ENCODE measurements around the gene BTG3. TPM values are rescaled to one million over a fixed set of nuclear protein-coding genes. Genes with fewer than 3 reads are reported as not detected.
A peak's percentile ranks its signal among the peaks of the same experiment; 100 is the strongest.

The BTG3 gene
- total and polyA plus RNA-seq, 10 of the 15 experiments (the other 5 are each of a cell fraction or from before 2014, with no cell fraction given), result 15.7 to 74.4 (median 34.8) TPM

DNA sequence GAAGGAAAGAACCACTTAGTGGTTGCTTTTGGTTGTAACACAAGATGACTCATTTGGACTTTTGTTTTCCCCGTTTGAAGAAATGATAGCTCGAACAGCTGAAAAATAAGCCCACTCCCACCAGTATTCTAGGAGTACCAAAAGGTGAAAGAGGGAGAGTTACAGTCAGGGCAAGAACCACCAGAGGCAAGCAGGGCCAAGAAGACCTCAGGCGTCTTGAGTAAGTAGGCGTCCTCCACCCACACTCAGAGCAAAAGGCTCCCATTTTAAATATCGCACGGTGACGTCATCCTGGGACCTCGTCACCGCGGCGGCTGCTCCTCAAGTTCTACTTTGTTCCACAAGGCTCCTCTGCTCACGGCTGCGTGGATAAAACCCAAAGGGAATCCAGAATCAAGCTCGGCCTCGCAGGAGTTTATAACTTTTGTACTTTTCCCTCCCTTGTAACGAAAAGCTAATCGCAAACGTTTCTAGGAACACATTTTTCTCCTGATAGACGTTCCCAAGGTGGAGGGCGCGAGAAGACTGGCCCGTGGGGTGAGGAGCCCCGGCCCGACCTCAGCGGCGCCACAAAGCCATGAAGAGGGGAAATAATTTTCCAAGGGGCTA, 1.2 kb downstream of the BTG3 start (continued):
- TF ChIP-seq ZBTB33 (IDR thresholded peaks at IDR 0.05), result no peak
- TF ChIP-seq IRF4 (IDR thresholded peaks at IDR 0.05; ENCODE audit: low read depth, low read length), result 0 out of 2 replicates have a peak, but pooled peaks have one; percentile 20
- TF ChIP-seq TAF1 (IDR thresholded peaks at IDR 0.05; ENCODE audit: borderline replicate concordance, low read depth, low read length), result 0 out of 2 replicates have a peak, but pooled peaks have one; percentile 15
- TF ChIP-seq EED (IDR thresholded peaks at IDR 0.05; ENCODE audit: low read depth), result peak; percentile 29; the same call in 1 of the 2 replicates
- no peak for TF ChIP-seq SIN3A (IDR thresholded peaks at IDR 0.05; ENCODE audit: low read depth, low read length)
- no peak for TF ChIP-seq BCLAF1 (IDR thresholded peaks at IDR 0.05)
- 0 out of 2 replicates have a peak, but pooled peaks have one; percentile 25 for TF ChIP-seq SMAD5 (IDR thresholded peaks at IDR 0.05; ENCODE audit: low read depth)
- TF ChIP-seq, protein P1, sequence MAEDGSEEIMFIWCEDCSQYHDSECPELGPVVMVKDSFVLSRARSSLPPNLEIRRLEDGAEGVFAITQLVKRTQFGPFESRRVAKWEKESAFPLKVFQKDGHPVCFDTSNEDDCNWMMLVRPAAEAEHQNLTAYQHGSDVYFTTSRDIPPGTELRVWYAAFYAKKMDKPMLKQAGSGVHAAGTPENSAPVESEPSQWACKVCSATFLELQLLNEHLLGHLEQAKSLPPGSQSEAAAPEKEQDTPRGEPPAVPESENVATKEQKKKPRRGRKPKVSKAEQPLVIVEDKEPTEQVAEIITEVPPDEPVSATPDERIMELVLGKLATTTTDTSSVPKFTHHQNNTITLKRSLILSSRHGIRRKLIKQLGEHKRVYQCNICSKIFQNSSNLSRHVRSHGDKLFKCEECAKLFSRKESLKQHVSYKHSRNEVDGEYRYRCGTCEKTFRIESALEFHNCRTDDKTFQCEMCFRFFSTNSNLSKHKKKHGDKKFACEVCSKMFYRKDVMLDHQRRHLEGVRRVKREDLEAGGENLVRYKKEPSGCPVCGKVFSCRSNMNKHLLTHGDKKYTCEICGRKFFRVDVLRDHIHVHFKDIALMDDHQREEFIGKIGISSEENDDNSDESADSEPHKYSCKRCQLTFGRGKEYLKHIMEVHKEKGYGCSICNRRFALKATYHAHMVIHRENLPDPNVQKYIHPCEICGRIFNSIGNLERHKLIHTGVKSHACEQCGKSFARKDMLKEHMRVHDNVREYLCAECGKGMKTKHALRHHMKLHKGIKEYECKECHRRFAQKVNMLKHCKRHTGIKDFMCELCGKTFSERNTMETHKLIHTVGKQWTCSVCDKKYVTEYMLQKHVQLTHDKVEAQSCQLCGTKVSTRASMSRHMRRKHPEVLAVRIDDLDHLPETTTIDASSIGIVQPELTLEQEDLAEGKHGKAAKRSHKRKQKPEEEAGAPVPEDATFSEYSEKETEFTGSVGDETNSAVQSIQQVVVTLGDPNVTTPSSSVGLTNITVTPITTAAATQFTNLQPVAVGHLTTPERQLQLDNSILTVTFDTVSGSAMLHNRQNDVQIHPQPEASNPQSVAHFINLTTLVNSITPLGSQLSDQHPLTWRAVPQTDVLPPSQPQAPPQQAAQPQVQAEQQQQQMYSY (CRISPR knock-in tag; IDR thresholded peaks at IDR 0.05), result 0 out of 2 replicates have a peak, but pooled peaks have one; percentile 57
- peak; percentile 78; the same call in 1 of the 2 replicates for TF ChIP-seq YY1 (IDR thresholded peaks at IDR 0.05; ENCODE audit: low read depth, low read length)
- TF ChIP-seq, protein P2, sequence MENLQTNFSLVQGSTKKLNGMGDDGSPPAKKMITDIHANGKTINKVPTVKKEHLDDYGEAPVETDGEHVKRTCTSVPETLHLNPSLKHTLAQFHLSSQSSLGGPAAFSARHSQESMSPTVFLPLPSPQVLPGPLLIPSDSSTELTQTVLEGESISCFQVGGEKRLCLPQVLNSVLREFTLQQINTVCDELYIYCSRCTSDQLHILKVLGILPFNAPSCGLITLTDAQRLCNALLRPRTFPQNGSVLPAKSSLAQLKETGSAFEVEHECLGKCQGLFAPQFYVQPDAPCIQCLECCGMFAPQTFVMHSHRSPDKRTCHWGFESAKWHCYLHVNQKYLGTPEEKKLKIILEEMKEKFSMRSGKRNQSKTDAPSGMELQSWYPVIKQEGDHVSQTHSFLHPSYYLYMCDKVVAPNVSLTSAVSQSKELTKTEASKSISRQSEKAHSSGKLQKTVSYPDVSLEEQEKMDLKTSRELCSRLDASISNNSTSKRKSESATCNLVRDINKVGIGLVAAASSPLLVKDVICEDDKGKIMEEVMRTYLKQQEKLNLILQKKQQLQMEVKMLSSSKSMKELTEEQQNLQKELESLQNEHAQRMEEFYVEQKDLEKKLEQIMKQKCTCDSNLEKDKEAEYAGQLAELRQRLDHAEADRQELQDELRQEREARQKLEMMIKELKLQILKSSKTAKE (IDR thresholded peaks at IDR 0.05; ENCODE audit: low read depth, poor library complexity, severe bottlenecking), result peak; percentile 56
- TF ChIP-seq TBL1XR1 (IDR thresholded peaks at IDR 0.05; ENCODE audit: low read depth, low read length), result no peak
- no peak for TF ChIP-seq MYB (IDR thresholded peaks at IDR 0.05; ENCODE audit: borderline replicate concordance, low read depth, low read length)
- no peak for TF ChIP-seq TCF7 (IDR thresholded peaks at IDR 0.05; ENCODE audit: borderline replicate concordance)
- TF ChIP-seq JUND (IDR thresholded peaks at IDR 0.05; ENCODE audit: low read depth, low read length), result peak; percentile 94
- TF ChIP-seq, protein P3, sequence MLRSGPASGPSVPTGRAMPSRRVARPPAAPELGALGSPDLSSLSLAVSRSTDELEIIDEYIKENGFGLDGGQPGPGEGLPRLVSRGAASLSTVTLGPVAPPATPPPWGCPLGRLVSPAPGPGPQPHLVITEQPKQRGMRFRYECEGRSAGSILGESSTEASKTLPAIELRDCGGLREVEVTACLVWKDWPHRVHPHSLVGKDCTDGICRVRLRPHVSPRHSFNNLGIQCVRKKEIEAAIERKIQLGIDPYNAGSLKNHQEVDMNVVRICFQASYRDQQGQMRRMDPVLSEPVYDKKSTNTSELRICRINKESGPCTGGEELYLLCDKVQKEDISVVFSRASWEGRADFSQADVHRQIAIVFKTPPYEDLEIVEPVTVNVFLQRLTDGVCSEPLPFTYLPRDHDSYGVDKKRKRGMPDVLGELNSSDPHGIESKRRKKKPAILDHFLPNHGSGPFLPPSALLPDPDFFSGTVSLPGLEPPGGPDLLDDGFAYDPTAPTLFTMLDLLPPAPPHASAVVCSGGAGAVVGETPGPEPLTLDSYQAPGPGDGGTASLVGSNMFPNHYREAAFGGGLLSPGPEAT (IDR thresholded peaks at IDR 0.05; ENCODE audit: low read depth), result peak; percentile 48; the same call in 1 of the 2 replicates
- TF ChIP-seq NFYB (IDR thresholded peaks at IDR 0.05; ENCODE audit: insufficient read depth, low read depth, low read length), result no peak

Data from GM12878 (cell line).